Kidney epithelial cell (primary cell): ENCODE measurements around the gene KCNQ5. TPM values are rescaled to one million over a fixed set of nuclear protein-coding genes. Genes with fewer than 3 reads are reported as not detected.
A peak's percentile ranks its signal among the peaks of the same experiment; 100 is the strongest.

ENCODE experiments used
- DNase-seq: peaks from one replicate; pipeline ENCODE4 v3.0.0-alpha.2; 2010; ENCODE audit warnings: low read depth
- H3K27me3 ChIP-seq: 2 replicates; pipeline ENCODE4 v1.6.0; 2011; ENCODE audit warnings: low read length; ENCODE audit not compliant: control insufficient read depth, insufficient read depth
- H3K36me3 ChIP-seq: 2 replicates; pipeline ENCODE4 v1.5.1; 2011; ENCODE audit warnings: low read length; ENCODE audit not compliant: control insufficient read depth, insufficient read depth
- H3K4me3 ChIP-seq: 2 replicates; pipeline ENCODE4 v1.5.1; 2011; ENCODE audit warnings: low read depth, mild to moderate bottlenecking, control low read depth, low read length
- CTCF ChIP-seq: IDR thresholded peaks from 2 replicates; pipeline ENCODE4 v1.5.1; 2011; ENCODE audit warnings: mild to moderate bottlenecking, moderate library complexity, low read length, control low read depth, inconsistent platforms; ENCODE audit not compliant: insufficient read depth, poor library complexity, severe bottlenecking
- total RNA-seq: library from RNA; depleted of rRNA; stranded (reverse); fragments of >200 nt; gene quantifications from 2 replicates; pipeline ENCODE4 v1.2.3, GENCODE V29; 2015

KCNQ5 gene
- total RNA-seq, 1 donor from 2014 or later, result 1.9 TPM

- H3K27me3 ChIP-seq, result no peaks in the 10 kb centered on the region
- H3K36me3 ChIP-seq, result no peaks in the 10 kb centered on the region
- H3K4me3 ChIP-seq, result no peak overlapping the region
- no peak for DNase-seq
- TF ChIP-seq CTCF, result no peak
These were observed 118.3 kb downstream of the KCNQ5 start for GRCh38 chr6:72740135-72740534.

- no peak for DNase-seq
- H3K36me3 ChIP-seq, result no peaks in the 10 kb centered on the region
- H3K4me3 ChIP-seq, result no peak overlapping the region
- TF ChIP-seq CTCF, result no peak
- H3K27me3 ChIP-seq, result no peaks in the 10 kb centered on the region
These were observed 119.2 kb downstream of the KCNQ5 start for GRCh38 chr6:72741083-72741482.

DNA sequence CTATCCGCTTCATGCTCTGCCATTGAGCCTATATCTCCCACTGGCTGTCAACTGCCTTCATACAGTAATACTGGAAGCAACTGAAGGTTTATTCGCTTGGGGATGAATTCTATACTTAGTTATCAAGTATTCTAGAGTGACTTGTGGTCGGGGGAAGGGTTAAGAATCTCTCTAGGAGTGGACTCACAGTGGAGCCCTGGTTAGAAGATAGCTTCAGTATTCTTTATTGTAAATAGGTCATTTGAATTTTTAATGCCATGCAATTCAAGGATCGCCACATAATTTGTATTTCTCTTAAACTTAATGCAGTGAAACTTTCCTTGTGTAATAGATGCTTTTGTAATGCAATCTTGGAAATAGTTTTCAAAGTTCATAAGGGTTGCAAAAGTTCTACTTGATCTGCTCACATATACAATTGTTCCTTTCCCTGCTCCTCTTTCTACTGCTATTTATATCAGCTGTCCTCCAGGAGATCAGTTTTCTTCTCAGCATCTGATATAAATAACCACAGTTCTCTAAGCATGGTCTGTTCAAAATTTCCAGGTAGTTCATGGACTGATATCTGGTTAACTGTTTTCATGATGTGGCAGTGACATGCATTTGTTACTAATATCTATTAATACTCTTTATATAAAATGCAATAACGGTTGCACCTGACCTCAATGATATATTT lies 120.3 kb downstream of the KCNQ5 start:
- Histone ChIP-seq H3K4me3 (no peak overlapping the region), H3K36me3 (no peaks in the 10 kb centered on the region), H3K27me3 (no peaks in the 10 kb centered on the region)
- no peak for TF ChIP-seq CTCF
- DNase-seq, result no peak

- DNase-seq, result peak; percentile 66
- Histone ChIP-seq H3K27me3 (no peaks in the 10 kb centered on the region), H3K36me3 (no peaks in the 10 kb centered on the region), H3K4me3 (no peak overlapping the region)
- no peak for TF ChIP-seq CTCF
These were observed 124.4 kb downstream of the KCNQ5 start for GRCh38 chr6:72746276-72746675.

DNA sequence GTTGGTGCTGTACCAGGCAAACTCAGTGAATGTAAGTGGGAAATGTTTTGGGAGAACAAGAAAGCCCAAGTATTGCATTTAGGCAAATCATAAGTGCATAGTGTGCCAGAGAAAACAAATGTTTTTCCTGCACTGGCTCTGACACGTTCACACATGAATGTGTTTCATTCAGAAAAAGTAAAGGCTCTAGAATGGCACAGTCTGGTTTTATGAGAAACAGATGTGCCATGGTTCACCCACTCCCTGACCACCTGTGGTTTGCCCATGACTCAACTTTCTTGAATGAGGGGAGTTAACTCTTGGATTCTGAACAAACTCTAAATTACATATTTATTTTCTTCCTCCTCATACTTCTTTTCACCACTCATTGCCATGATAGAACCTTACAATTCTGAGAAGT lies 126.9 kb downstream of the KCNQ5 start:
- no peak for TF ChIP-seq CTCF
- Histone ChIP-seq H3K27me3 (no peaks in the 10 kb centered on the region), H3K36me3 (no peaks in the 10 kb centered on the region), H3K4me3 (no peak overlapping the region)
- DNase-seq, result peak; percentile 68

DNA sequence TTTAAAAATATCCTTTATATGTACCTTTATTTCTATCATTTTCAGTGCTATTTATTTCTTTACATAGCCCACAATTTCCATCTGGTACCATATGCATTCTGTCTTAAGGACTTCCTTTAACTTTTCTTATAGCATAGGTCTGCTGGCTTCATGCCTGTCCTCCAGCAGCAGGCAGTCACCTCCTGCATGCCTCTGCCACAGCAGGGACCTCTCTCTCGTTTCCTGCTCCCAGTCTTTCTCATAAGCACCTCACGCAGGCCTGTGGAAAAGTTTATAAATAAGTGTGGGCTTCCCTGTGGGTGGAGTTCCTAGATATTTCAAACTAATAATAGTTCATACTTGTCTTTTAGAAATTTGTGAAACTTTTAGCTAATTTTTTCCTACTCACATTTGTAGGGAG lies 133.9 kb downstream of the KCNQ5 start:
- H3K36me3 ChIP-seq, result no peaks in the 10 kb centered on the region
- no peak for DNase-seq
- H3K4me3 ChIP-seq, result no peak overlapping the region
- H3K27me3 ChIP-seq, result no peaks in the 10 kb centered on the region
- no peak for TF ChIP-seq CTCF
